Left lung (tissue), 10 donors: Measurements from ENCODE around the gene RIT1. TPM values are rescaled to one million over a fixed set of nuclear protein-coding genes. Genes with fewer than 3 reads are reported as not detected.

Experiments used
- ATAC-seq: fragments of 200-7000 bp; cut with Tn5 transposase; one replicate; pipeline ENCODE4 v1.9.1; 2020; ENCODE audit warnings: moderate library complexity
- DNase-seq, 4 donors: peaks; one replicate each; pipeline ENCODE4 v3.0.0-alpha.2; 2013 to 2020
- H3K27ac ChIP-seq, 2 donors: fragments of 200-600 bp; sonication (generic) in 1 of 2; one replicate each; pipeline versions ENCODE4 v1.5.0 to v1.8.0; 2020 to 2021
- H3K27me3 ChIP-seq, 2 donors: fragments of 200-600 bp; sonication (generic) in 1 of 2; one replicate each; pipeline versions ENCODE4 v1.5.0 to v1.8.0; 2020 to 2021
- H3K36me3 ChIP-seq, 2 donors: fragments of 200-600 bp; sonication (generic) in 1 of 2; one replicate each; pipeline versions ENCODE4 v1.5.0 to v1.8.0; 2020 to 2021
- H3K4me1 ChIP-seq, 2 donors: fragments of 200-600 bp; one replicate each; pipeline ENCODE4 v1.8.0; 2021
- H3K4me3 ChIP-seq, 2 donors: fragments of 200-600 bp; sonication (generic) in 1 of 2; one replicate each; pipeline versions ENCODE4 v1.5.0 to v1.8.0; 2020 to 2021; ENCODE audit warnings: mild to moderate bottlenecking in 1 of 2
- H3K9me3 ChIP-seq, 2 donors: fragments of 200-600 bp; sonication (generic) in 1 of 2; one replicate each; pipeline versions ENCODE4 v1.5.0 to v1.8.0; 2020 to 2021
- intact Hi-C, 2 donors: fragments of 100-400 bp; cut with DNase I; formaldehyde crosslinking; loops; one replicate each; pipeline versions ENCODE4 v1.11.2 to v1.14.2; 2022
- polyA plus RNA-seq, 6 donors: library from polyadenylated mRNA; unstranded; fragments of 120-200 nt; gene quantifications; one replicate each; pipeline ENCODE4 v1.2.1, GENCODE V29; 2013; ENCODE audit not compliant: insufficient read length in 6 of 6
- total RNA-seq, 2 donors: library from RNA; stranded (reverse); fragmentation: NEBNext Ultra II Directional; extraction: Animal tissue kit (Norgen Biotek cat#: 25700); gene quantifications; one replicate each; pipeline ENCODE4 v1.2.1, GENCODE V29; 2021
- TF ChIP-seq, protein P1 (sequence below), 2 donors: fragments of 200-600 bp; sonication (generic) in 1 of 2; IDR thresholded peaks; one replicate each; pipeline versions ENCODE4 v1.5.0 to v1.8.0; 2021; ENCODE audit warnings: antibody characterized with exemption in 2 of 2
- donor health status: DM: no; HTN: yes; CAD: no.
- donor health status: DM: no; HTN: no; CAD: no.

Gene RIT1
- total and polyA plus RNA-seq, 8 donors = 40.8 to 55.9 (median 49.1) TPM

- H3K4me1 ChIP-seq = peaks cover 0 to 56% of the 10 kb centered on the region in 2 donors
- H3K27ac ChIP-seq = peak overlapping the region in 1 of 2 donors; percentile 8
- TF ChIP-seq, protein P1, sequence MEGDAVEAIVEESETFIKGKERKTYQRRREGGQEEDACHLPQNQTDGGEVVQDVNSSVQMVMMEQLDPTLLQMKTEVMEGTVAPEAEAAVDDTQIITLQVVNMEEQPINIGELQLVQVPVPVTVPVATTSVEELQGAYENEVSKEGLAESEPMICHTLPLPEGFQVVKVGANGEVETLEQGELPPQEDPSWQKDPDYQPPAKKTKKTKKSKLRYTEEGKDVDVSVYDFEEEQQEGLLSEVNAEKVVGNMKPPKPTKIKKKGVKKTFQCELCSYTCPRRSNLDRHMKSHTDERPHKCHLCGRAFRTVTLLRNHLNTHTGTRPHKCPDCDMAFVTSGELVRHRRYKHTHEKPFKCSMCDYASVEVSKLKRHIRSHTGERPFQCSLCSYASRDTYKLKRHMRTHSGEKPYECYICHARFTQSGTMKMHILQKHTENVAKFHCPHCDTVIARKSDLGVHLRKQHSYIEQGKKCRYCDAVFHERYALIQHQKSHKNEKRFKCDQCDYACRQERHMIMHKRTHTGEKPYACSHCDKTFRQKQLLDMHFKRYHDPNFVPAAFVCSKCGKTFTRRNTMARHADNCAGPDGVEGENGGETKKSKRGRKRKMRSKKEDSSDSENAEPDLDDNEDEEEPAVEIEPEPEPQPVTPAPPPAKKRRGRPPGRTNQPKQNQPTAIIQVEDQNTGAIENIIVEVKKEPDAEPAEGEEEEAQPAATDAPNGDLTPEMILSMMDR (IDR thresholded peaks at IDR 0.05) = no peak
- peaks cover 2 to 70% of the 10 kb centered on the region in 2 donors for H3K36me3 ChIP-seq
- intact Hi-C loops = no loop called here
- no peaks in the 10 kb centered on the region for H3K9me3 ChIP-seq
- no peaks in the 10 kb centered on the region for H3K27me3 ChIP-seq
- no peak for ATAC-seq
- DNase-seq = no peak
- no peak overlapping the region for H3K4me3 ChIP-seq
Measured at GRCh38 chr1:155947292-155947691, 36.1 kb upstream of the RIT1 start.

GRCh38 chr1:155946633-155947219 is 35.6 kb upstream of the RIT1 start:
- no peak for ATAC-seq
- H3K9me3 ChIP-seq = no peaks in the 10 kb centered on the region
- TF ChIP-seq, protein P1 (IDR thresholded peaks at IDR 0.05) = no peak
- peaks cover 0 to 65% of the 10 kb centered on the region in 2 donors for H3K36me3 ChIP-seq
- H3K4me1 ChIP-seq = peaks cover 3 to 62% of the 10 kb centered on the region in 2 donors
- intact Hi-C loops = no loop called here
- DNase-seq = no peak
- H3K27ac ChIP-seq = peak overlapping the region in 1 of 2 donors; percentile 68
- H3K4me3 ChIP-seq = no peak overlapping the region
- no peaks in the 10 kb centered on the region for H3K27me3 ChIP-seq

DNA sequence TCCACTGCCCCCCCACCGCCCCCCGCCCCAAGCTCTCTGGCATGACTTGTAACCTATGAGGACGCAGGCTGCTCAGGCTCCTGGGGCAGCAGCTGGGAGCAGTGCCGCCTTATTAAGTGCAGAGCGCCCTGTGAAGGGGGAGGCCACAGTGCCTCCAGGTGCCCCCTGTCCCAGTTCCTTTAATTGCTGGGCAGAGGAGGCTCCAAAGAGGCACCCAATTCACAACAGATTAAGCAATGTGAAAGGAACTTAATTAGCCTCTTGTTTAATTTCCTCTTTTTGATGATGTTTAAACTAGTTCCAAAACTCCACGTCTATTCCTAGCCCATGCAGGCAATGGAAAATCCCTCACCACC is 33.3 kb upstream of the RIT1 start:
- Histone ChIP-seq H3K4me1 (peaks cover 22 to 85% of the 10 kb centered on the region in 2 donors), H3K4me3 (no peak overlapping the region), H3K27ac (peak overlapping the region in 1 of 2 donors; percentile 16), H3K27me3 (no peaks in the 10 kb centered on the region), H3K9me3 (no peaks in the 10 kb centered on the region), H3K36me3 (peaks cover 0 to 42% of the 10 kb centered on the region in 2 donors)
- TF ChIP-seq, protein P1 (IDR thresholded peaks at IDR 0.05) = no peak
- DNase-seq (no peak), ATAC-seq (no peak)
- intact Hi-C loops = no loop called here

GRCh38 chr1:155942578-155943141 is 31.5 kb upstream of the RIT1 start:
- ATAC-seq (no peak), DNase-seq (no peak)
- Histone ChIP-seq H3K36me3 (peaks cover 0 to 24% of the 10 kb centered on the region in 2 donors), H3K4me1 (peaks cover 22 to 96% of the 10 kb centered on the region in 2 donors), H3K27ac (peak overlapping the region in 1 of 2 donors; percentile 57), H3K9me3 (no peaks in the 10 kb centered on the region), H3K27me3 (no peaks in the 10 kb centered on the region), H3K4me3 (no peak overlapping the region)
- intact Hi-C loops = no loop called here
- TF ChIP-seq, protein P1 (IDR thresholded peaks at IDR 0.05) = no peak

GRCh38 chr1:155941845-155942531 is 30.8 kb upstream of the RIT1 start:
- Histone ChIP-seq H3K4me3 (no peak overlapping the region), H3K27me3 (no peaks in the 10 kb centered on the region), H3K36me3 (peaks cover 0 to 17% of the 10 kb centered on the region in 2 donors), H3K4me1 (peaks cover 22 to 90% of the 10 kb centered on the region in 2 donors), H3K9me3 (no peaks in the 10 kb centered on the region), H3K27ac (peak overlapping the region; percentile 79 to 80)
- no peak for DNase-seq
- TF ChIP-seq, protein P1 (IDR thresholded peaks at IDR 0.05) = no peak
- ATAC-seq = no peak
- intact Hi-C loops = no loop called here
